ENCODE results near the gene TAF7. TPM values are rescaled to one million over a fixed set of nuclear protein-coding genes. Genes with fewer than 3 reads are reported as not detected.

TAF7 gene
- total and polyA plus RNA-seq, 9 of the 15 experiments (the other 6 are each of a cell fraction or from before 2014, with no cell fraction given): 51.6 to 116 (median 73.3) TPM

DNA sequence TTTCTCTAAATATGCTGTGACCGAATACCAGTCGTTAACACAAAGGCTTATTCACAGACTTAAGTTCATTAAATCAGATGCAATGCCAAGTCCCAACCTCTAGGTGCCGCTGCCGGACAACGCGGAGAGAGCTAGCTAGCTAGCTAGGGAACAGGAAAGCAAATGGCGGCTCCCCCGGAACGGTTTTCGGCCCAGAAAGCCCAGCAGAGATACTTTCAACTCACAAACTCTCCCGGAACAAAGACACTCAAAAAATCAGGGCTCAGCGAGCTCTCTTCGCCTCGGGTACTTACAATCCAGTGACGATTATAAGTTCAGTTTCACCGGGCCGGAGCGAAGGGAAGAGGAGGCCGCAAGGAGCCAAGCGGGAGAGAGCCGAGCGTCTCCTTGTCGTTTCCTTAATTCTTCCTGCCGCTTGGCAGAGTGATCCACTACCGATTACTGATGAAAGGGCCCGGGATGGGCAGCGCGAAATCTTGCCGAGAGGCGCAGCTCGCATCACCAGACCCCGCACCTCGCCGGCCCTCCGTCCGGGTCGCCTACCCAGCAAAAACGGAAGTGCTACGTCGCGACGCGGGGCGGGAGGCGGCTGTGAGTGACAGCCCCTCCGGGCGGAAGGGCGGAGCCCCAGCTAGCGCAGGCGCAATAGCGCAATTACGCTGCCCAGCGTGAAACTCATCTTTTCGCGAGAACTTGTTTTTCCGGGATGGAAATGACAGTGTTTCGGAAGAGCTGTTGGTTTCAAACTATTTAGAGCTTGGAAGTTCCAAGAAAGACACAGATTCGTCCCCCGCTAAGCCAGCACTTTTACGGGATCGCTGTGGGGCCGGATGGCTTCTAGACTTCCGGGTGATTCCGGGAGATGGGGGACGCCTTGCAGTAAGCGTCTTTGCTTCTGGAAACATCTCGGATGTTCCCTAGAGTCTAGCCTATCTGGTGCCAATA lies at the start of gene TAF7 (continued):
- TF ChIP-seq, protein P1, sequence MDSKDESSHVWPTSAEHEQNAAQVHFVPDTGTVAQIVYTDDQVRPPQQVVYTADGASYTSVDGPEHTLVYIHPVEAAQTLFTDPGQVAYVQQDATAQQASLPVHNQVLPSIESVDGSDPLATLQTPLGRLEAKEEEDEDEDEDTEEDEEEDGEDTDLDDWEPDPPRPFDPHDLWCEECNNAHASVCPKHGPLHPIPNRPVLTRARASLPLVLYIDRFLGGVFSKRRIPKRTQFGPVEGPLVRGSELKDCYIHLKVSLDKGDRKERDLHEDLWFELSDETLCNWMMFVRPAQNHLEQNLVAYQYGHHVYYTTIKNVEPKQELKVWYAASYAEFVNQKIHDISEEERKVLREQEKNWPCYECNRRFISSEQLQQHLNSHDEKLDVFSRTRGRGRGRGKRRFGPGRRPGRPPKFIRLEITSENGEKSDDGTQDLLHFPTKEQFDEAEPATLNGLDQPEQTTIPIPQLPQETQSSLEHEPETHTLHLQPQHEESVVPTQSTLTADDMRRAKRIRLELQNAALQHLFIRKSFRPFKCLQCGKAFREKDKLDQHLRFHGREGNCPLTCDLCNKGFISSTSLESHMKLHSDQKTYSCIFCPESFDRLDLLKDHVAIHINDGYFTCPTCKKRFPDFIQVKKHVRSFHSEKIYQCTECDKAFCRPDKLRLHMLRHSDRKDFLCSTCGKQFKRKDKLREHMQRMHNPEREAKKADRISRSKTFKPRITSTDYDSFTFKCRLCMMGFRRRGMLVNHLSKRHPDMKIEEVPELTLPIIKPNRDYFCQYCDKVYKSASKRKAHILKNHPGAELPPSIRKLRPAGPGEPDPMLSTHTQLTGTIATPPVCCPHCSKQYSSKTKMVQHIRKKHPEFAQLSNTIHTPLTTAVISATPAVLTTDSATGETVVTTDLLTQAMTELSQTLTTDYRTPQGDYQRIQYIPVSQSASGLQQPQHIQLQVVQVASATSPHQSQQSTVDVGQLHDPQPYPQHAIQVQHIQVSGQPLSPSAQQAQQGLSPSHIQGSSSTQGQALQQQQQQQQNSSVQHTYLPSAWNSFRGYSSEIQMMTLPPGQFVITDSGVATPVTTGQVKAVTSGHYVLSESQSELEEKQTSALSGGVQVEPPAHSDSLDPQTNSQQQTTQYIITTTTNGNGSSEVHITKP (IDR thresholded peaks at IDR 0.05; ENCODE audit: partially characterized antibody): no peak
- no peak for TF ChIP-seq ZNF282 (CRISPR knock-in tag; IDR thresholded peaks at IDR 0.05)
- TF ChIP-seq, protein P2, sequence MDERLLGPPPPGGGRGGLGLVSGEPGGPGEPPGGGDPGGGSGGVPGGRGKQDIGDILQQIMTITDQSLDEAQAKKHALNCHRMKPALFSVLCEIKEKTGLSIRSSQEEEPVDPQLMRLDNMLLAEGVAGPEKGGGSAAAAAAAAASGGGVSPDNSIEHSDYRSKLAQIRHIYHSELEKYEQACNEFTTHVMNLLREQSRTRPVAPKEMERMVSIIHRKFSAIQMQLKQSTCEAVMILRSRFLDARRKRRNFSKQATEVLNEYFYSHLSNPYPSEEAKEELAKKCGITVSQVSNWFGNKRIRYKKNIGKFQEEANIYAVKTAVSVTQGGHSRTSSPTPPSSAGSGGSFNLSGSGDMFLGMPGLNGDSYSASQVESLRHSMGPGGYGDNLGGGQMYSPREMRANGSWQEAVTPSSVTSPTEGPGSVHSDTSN (CRISPR knock-in tag; IDR thresholded peaks at IDR 0.05; ENCODE audit: low read depth): peak; percentile 99
- TF ChIP-seq, protein P2 (tag; conservative IDR thresholded peaks at IDR 0.05; ENCODE audit: low read depth): peak; percentile 98
- no peak for TF ChIP-seq PYGO2 (tag; IDR thresholded peaks at IDR 0.05)
- TF ChIP-seq HDAC2 (IDR thresholded peaks at IDR 0.05): no peak
- TF ChIP-seq, protein P3, sequence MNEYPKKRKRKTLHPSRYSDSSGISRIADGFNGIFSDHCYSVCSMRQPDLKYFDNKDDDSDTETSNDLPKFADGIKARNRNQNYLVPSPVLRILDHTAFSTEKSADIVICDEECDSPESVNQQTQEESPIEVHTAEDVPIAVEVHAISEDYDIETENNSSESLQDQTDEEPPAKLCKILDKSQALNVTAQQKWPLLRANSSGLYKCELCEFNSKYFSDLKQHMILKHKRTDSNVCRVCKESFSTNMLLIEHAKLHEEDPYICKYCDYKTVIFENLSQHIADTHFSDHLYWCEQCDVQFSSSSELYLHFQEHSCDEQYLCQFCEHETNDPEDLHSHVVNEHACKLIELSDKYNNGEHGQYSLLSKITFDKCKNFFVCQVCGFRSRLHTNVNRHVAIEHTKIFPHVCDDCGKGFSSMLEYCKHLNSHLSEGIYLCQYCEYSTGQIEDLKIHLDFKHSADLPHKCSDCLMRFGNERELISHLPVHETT (CRISPR knock-in tag; conservative IDR thresholded peaks at IDR 0.05 in 1 of 2, IDR thresholded peaks at IDR 0.05 in 1 of 2): peak in 1 of 2 experiments; percentile 88; a peak in 2 of 4 replicates
- no peak for TF ChIP-seq PHF21A (IDR thresholded peaks at IDR 0.05; ENCODE audit: borderline replicate concordance, low read depth)
- TF ChIP-seq TEAD2 (tag; IDR thresholded peaks at IDR 0.05): no peak
- TF ChIP-seq, protein P4, sequence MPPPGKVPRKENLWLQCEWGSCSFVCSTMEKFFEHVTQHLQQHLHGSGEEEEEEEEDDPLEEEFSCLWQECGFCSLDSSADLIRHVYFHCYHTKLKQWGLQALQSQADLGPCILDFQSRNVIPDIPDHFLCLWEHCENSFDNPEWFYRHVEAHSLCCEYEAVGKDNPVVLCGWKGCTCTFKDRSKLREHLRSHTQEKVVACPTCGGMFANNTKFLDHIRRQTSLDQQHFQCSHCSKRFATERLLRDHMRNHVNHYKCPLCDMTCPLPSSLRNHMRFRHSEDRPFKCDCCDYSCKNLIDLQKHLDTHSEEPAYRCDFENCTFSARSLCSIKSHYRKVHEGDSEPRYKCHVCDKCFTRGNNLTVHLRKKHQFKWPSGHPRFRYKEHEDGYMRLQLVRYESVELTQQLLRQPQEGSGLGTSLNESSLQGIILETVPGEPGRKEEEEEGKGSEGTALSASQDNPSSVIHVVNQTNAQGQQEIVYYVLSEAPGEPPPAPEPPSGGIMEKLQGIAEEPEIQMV (tag; conservative IDR thresholded peaks at IDR 0.05; ENCODE audit: low read depth): no peak
